CD8-positive, alpha-beta memory T cell (primary cell): Measurements from ENCODE around the gene GHRHR. TPM values are rescaled to one million over a fixed set of nuclear protein-coding genes. Genes with fewer than 3 reads are reported as not detected.

Experiments
- CTCF ChIA-PET: fragments of 350-600 bp; sonication (Branson Sonifier 250); formaldehyde crosslinking; loops from one replicate; lab custom pipeline; 2021; ENCODE audit warnings: antibody characterized with exemption; lab: Charles Lee
- POLR2A ChIA-PET: fragments of 350-600 bp; sonication (Branson Sonifier 250); formaldehyde crosslinking; loops from one replicate; lab custom pipeline; 2021; ENCODE audit warnings: antibody characterized with exemption; lab: Charles Lee
- DNase-seq, 5 donors: peaks; one replicate each; pipeline versions ENCODE4 v3.0.0 to v3.0.0-alpha.2; 2020 to 2022; ENCODE audit warnings: mixed read lengths in 1 of 5
- H3K27ac ChIP-seq: one replicate; pipeline ENCODE4 v1.7.0; 2013; ENCODE audit warnings: low read depth, mild to moderate bottlenecking, low read length, moderate library complexity
- H3K27me3 ChIP-seq: 2 replicates; pipeline ENCODE4 v1.7.0; 2013; ENCODE audit warnings: low read length, mild to moderate bottlenecking; ENCODE audit not compliant: insufficient read depth, poor library complexity, severe bottlenecking
- H3K36me3 ChIP-seq: 2 replicates; pipeline ENCODE4 v1.7.0; 2013; ENCODE audit warnings: mild to moderate bottlenecking, low read length, moderate library complexity; ENCODE audit not compliant: insufficient read depth
- H3K4me1 ChIP-seq: 2 replicates; pipeline ENCODE4 v1.7.0; 2013; ENCODE audit warnings: mild to moderate bottlenecking, low read length, moderate library complexity; ENCODE audit not compliant: insufficient read depth
- H3K4me3 ChIP-seq: 2 replicates; pipeline ENCODE4 v1.7.0; 2013; ENCODE audit warnings: mild to moderate bottlenecking, low read length
- H3K9me3 ChIP-seq: 2 replicates; pipeline ENCODE4 v1.7.0; 2013; ENCODE audit warnings: mild to moderate bottlenecking, low read length
- H3K27ac Mint-ChIP-seq, 8 donors: one replicate each; pipeline ENCODE4 v1.8.0; 2020 to 2021; ENCODE audit warnings: mixed read lengths in 8 of 8, mild to moderate bottlenecking in 6 of 8, inconsistent platforms in 3 of 8, moderate library complexity in 3 of 8
- H3K27me3 Mint-ChIP-seq, 2 donors: one replicate each; pipeline ENCODE4 v1.8.0; 2020 to 2021; ENCODE audit warnings: mixed read lengths in 2 of 2, mild to moderate bottlenecking in 1 of 2, moderate library complexity in 1 of 2
- H3K36me3 Mint-ChIP-seq, 3 donors: one replicate each; pipeline ENCODE4 v1.8.0; 2020 to 2021; ENCODE audit warnings: mixed read lengths in 3 of 3, inconsistent platforms in 1 of 3, mild to moderate bottlenecking in 1 of 3
- H3K4me1 Mint-ChIP-seq, 3 donors: one replicate each; pipeline ENCODE4 v1.8.0; 2020 to 2021; ENCODE audit warnings: mixed read lengths in 3 of 3, inconsistent platforms in 1 of 3, mild to moderate bottlenecking in 1 of 3
- H3K4me3 Mint-ChIP-seq, 7 donors: one replicate each; pipeline ENCODE4 v1.8.0; 2020 to 2021; ENCODE audit warnings: mixed read lengths in 7 of 7, mild to moderate bottlenecking in 6 of 7, moderate library complexity in 4 of 7, inconsistent platforms in 2 of 7
- H3K9me3 Mint-ChIP-seq, 5 donors: one replicate each; pipeline ENCODE4 v1.8.0; 2020 to 2022; ENCODE audit warnings: mixed read lengths in 5 of 5, mild to moderate bottlenecking in 3 of 5, moderate library complexity in 2 of 5, inconsistent platforms in 1 of 5
- polyA plus RNA-seq: library from polyadenylated mRNA; unstranded; fragments of 300-500 nt; fragmentation: Illumina TruSeq; gene quantifications from one replicate; pipeline ENCODE4 v1.2.3, GENCODE V29; 2021
- total RNA-seq, 2 experiments: library from RNA; stranded (reverse); gene quantifications; one replicate each; pipeline ENCODE4 v1.2.3, GENCODE V29; 2021

The GHRHR gene
- total and polyA plus RNA-seq, 3 experiments from 2014 or later = not detected

- ChIA-PET POLR2A (no interaction called here), CTCF (no interaction called here)
- Histone ChIP-seq H3K27ac (no peak overlapping the region), H3K4me3 (no peak overlapping the region), H3K27me3 (no peaks in the 10 kb centered on the region), H3K9me3 (no peaks in the 10 kb centered on the region), H3K4me1 (no peaks in the 10 kb centered on the region), H3K36me3 (no peaks in the 10 kb centered on the region)
- peak in 1 of 5 donors; percentile 24 for DNase-seq
- Mint-ChIP-seq H3K27ac (no peak overlapping the region), H3K36me3 (no peaks in the 10 kb centered on the region), H3K27me3 (peaks cover 0 to 2% of the 10 kb centered on the region in 2 donors), H3K4me3 (no peak overlapping the region), H3K4me1 (no peaks in the 10 kb centered on the region), H3K9me3 (peaks cover 0 to 5% (median 4%) of the 10 kb centered on the region in 5 donors)
These were observed 38.6 kb upstream of the GHRHR start for GRCh38 chr7:30925117-30925516.

GRCh38 chr7:30925913-30926312 is 37.8 kb upstream of the GHRHR start:
- Mint-ChIP-seq H3K36me3 (no peaks in the 10 kb centered on the region), H3K27me3 (peaks cover 0 to 2% of the 10 kb centered on the region in 2 donors), H3K4me3 (no peak overlapping the region), H3K9me3 (peaks cover 0 to 5% (median 4%) of the 10 kb centered on the region in 5 donors), H3K4me1 (no peaks in the 10 kb centered on the region), H3K27ac (no peak overlapping the region)
- ChIA-PET POLR2A (no interaction called here), CTCF (no interaction called here)
- DNase-seq = no peak
- no peaks in the 10 kb centered on the region for H3K9me3 ChIP-seq
- no peak overlapping the region for H3K27ac ChIP-seq
- H3K4me3 ChIP-seq = no peak overlapping the region
- H3K27me3 ChIP-seq = no peaks in the 10 kb centered on the region
- H3K4me1 ChIP-seq = no peaks in the 10 kb centered on the region
- H3K36me3 ChIP-seq = no peaks in the 10 kb centered on the region

DNA sequence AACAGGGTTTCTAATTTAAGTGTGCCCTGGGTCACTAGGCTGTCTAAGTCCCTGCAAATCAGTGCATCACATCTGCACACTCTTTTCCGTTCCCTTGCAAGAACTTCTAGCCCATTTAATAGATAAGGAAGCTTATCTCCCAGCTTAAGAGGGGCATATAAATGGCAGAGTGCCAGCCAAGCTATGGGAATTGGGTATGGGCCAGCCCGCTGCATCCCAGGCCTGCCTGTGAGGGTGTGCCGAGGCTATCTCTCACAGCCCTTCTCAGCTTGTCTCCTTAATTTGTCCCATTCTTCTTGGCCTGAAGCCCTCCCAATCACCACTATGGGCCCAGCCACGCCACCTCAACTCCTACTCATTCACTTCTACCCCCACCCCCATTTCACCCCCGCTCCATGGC is 37.4 kb upstream of the GHRHR start:
- no peaks in the 10 kb centered on the region for H3K27me3 ChIP-seq
- H3K36me3 ChIP-seq = no peaks in the 10 kb centered on the region
- Mint-ChIP-seq H3K4me1 (no peaks in the 10 kb centered on the region), H3K27me3 (peaks cover 0 to 2% of the 10 kb centered on the region in 2 donors), H3K36me3 (no peaks in the 10 kb centered on the region), H3K4me3 (no peak overlapping the region), H3K9me3 (peaks cover 0 to 5% (median 4%) of the 10 kb centered on the region in 5 donors), H3K27ac (no peak overlapping the region)
- POLR2A ChIA-PET = no interaction called here
- H3K27ac ChIP-seq = no peak overlapping the region
- no peak overlapping the region for H3K4me3 ChIP-seq
- DNase-seq = no peak
- no peaks in the 10 kb centered on the region for H3K4me1 ChIP-seq
- no peaks in the 10 kb centered on the region for H3K9me3 ChIP-seq
- CTCF ChIA-PET = no interaction called here

- DNase-seq = no peak
- Histone ChIP-seq H3K9me3 (no peaks in the 10 kb centered on the region), H3K27ac (no peak overlapping the region), H3K4me3 (no peak overlapping the region), H3K4me1 (no peaks in the 10 kb centered on the region), H3K27me3 (no peaks in the 10 kb centered on the region), H3K36me3 (no peaks in the 10 kb centered on the region)
- no peak overlapping the region for H3K27ac Mint-ChIP-seq
- H3K4me1 Mint-ChIP-seq = no peaks in the 10 kb centered on the region
- ChIA-PET CTCF (no interaction called here), POLR2A (no interaction called here)
- no peaks in the 10 kb centered on the region for H3K36me3 Mint-ChIP-seq
- H3K4me3 Mint-ChIP-seq = no peak overlapping the region
- peaks cover 0 to 5% (median 4%) of the 10 kb centered on the region in 5 donors for H3K9me3 Mint-ChIP-seq
- H3K27me3 Mint-ChIP-seq = peaks cover 0 to 2% of the 10 kb centered on the region in 2 donors
These were observed 36.7 kb upstream of the GHRHR start for GRCh38 chr7:30927040-30927439.

DNA sequence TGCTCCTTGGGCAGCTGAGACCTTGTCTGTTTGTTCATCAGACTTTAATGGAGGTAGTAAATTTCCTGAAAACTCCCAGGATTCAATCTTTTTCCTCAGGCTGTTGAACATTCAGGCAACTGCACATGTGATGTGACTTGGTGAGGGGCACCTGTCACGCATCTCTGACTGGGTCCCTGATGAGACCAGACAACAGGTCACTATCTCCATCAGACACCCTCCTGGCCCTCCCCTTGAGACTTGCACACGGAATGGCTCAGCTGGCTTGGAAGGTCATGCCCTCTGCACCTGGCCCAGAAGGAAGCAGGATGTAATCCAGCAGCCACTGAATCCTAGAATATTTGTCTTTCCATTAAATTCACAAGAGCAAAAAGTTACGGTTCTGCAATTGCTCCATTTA is 36.2 kb upstream of the GHRHR start:
- CTCF ChIA-PET = no interaction called here
- H3K36me3 Mint-ChIP-seq = no peaks in the 10 kb centered on the region
- Histone ChIP-seq H3K4me3 (no peak overlapping the region), H3K4me1 (no peaks in the 10 kb centered on the region), H3K9me3 (no peaks in the 10 kb centered on the region), H3K27ac (no peak overlapping the region), H3K36me3 (no peaks in the 10 kb centered on the region), H3K27me3 (no peaks in the 10 kb centered on the region)
- peaks cover 0 to 2% of the 10 kb centered on the region in 2 donors for H3K27me3 Mint-ChIP-seq
- POLR2A ChIA-PET = no interaction called here
- peaks cover 0 to 5% (median 4%) of the 10 kb centered on the region in 5 donors for H3K9me3 Mint-ChIP-seq
- no peaks in the 10 kb centered on the region for H3K4me1 Mint-ChIP-seq
- DNase-seq = no peak
- H3K27ac Mint-ChIP-seq = peak overlapping the region in 1 of 8 donors; percentile 40
- H3K4me3 Mint-ChIP-seq = no peak overlapping the region

- H3K36me3 Mint-ChIP-seq = no peaks in the 10 kb centered on the region
- no peaks in the 10 kb centered on the region for H3K36me3 ChIP-seq
- no peak overlapping the region for H3K27ac ChIP-seq
- CTCF ChIA-PET = no interaction called here
- H3K27ac Mint-ChIP-seq = no peak overlapping the region
- H3K27me3 Mint-ChIP-seq = peaks cover 0 to 2% of the 10 kb centered on the region in 2 donors
- no peak overlapping the region for H3K4me3 ChIP-seq
- H3K4me3 Mint-ChIP-seq = no peak overlapping the region
- H3K9me3 ChIP-seq = no peaks in the 10 kb centered on the region
- H3K4me1 ChIP-seq = no peaks in the 10 kb centered on the region
- no peak for DNase-seq
- H3K4me1 Mint-ChIP-seq = no peaks in the 10 kb centered on the region
- POLR2A ChIA-PET = no interaction called here
- peaks cover 0 to 5% (median 4%) of the 10 kb centered on the region in 5 donors for H3K9me3 Mint-ChIP-seq
- H3K27me3 ChIP-seq = no peaks in the 10 kb centered on the region
These were observed 35.4 kb upstream of the GHRHR start for GRCh38 chr7:30928254-30928872.

DNA sequence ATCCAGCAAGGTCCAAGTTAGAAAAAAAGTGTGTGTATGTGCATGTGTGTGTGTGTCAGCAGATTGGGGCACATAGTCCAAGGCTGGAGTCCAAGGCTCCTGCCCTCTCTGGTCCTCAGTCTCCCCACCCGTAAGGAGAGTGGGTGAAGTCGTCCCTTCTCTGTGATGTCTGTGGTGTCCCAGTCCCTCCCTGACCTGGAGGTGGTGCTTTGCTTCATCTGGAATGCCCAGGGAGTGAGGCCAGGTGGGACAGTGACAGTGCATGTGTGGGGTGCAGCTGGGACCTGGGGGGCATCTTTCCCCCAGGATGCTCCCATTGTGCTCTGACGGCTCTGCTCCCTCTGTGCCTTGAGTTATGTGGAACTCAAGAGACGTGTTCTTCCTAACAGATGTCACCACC is 34.1 kb upstream of the GHRHR start:
- ChIA-PET CTCF (interaction anchor here (1.5 kb wide), 1 partner anchor 9 kb away, joined by 9 read pairs; no protein-coding TSS in a partner anchor), POLR2A (no interaction called here)
- Histone ChIP-seq H3K27ac (no peak overlapping the region), H3K27me3 (no peaks in the 10 kb centered on the region), H3K36me3 (no peaks in the 10 kb centered on the region), H3K4me3 (no peak overlapping the region), H3K4me1 (no peaks in the 10 kb centered on the region), H3K9me3 (no peaks in the 10 kb centered on the region)
- Mint-ChIP-seq H3K4me3 (no peak overlapping the region), H3K4me1 (no peaks in the 10 kb centered on the region), H3K9me3 (peaks cover 0 to 5% (median 4%) of the 10 kb centered on the region in 5 donors), H3K27me3 (peaks cover 0 to 2% of the 10 kb centered on the region in 2 donors), H3K36me3 (no peaks in the 10 kb centered on the region), H3K27ac (no peak overlapping the region)
- DNase-seq = no peak

- H3K27ac Mint-ChIP-seq = peak overlapping the region in 1 of 8 donors; percentile 46
- no peaks in the 10 kb centered on the region for H3K9me3 ChIP-seq
- H3K9me3 Mint-ChIP-seq = peaks cover 0 to 5% (median 4%) of the 10 kb centered on the region in 5 donors
- no peaks in the 10 kb centered on the region for H3K4me1 Mint-ChIP-seq
- peaks cover 3 to 4% of the 10 kb centered on the region in 2 donors for H3K27me3 Mint-ChIP-seq
- no peaks in the 10 kb centered on the region for H3K36me3 ChIP-seq
- CTCF ChIA-PET = interaction anchor here (1.1 to 1.5 kb wide), 2 partner anchors 8 to 53 kb away, joined by 3 to 9 read pairs; no protein-coding TSS in a partner anchor
- no peak overlapping the region for H3K4me3 Mint-ChIP-seq
- DNase-seq = no peak
- no peak overlapping the region for H3K4me3 ChIP-seq
- H3K36me3 Mint-ChIP-seq = no peaks in the 10 kb centered on the region
- H3K27me3 ChIP-seq = no peaks in the 10 kb centered on the region
- no peak overlapping the region for H3K27ac ChIP-seq
- POLR2A ChIA-PET = no interaction called here
- H3K4me1 ChIP-seq = no peaks in the 10 kb centered on the region
These were observed 33.1 kb upstream of the GHRHR start for GRCh38 chr7:30930621-30931020.
